Gastrocnemius medialis (tissue), 4 donors: ENCODE results near the gene NFASC.

Experiments
- CTCF ChIP-seq, 5 experiments: fragments of 450-650 bp in 3 of 5; fragments of 200-600 bp in 2 of 5; sonication (generic) in 2 of 5; IDR thresholded peaks in 4 of 5; conservative IDR thresholded peaks in 1 of 5; 1 replicate in 4 of 5; 2 replicates in 1 of 5; pipeline ENCODE4 v1.5.1; 2016 to 2019; ENCODE audit warnings: antibody characterized with exemption in 5 of 5, mild to moderate bottlenecking in 3 of 5, moderate library complexity in 3 of 5
- POLR2A ChIP-seq, 2 donors: fragments of 450-650 bp; IDR thresholded peaks; one replicate each; pipeline ENCODE4 v1.6.1; 2017; ENCODE audit warnings: antibody characterized with exemption in 2 of 2, mild to moderate bottlenecking in 2 of 2, moderate library complexity in 2 of 2

GRCh38 chr1:204979306-204979705 is 108.6 kb downstream of the NFASC start:
- no peak for TF ChIP-seq CTCF (IDR thresholded peaks at IDR 0.05 in 4 of 5, conservative IDR thresholded peaks at IDR 0.05 in 1 of 5)
- TF ChIP-seq POLR2A (IDR thresholded peaks at IDR 0.05) = no peak
